GM12878 (cell line): ENCODE data around the gene ZER1. TPM values are rescaled to one million over a fixed set of nuclear protein-coding genes. Genes with fewer than 3 reads are reported as not detected.
A peak's percentile ranks its signal among the peaks of the same experiment; 100 is the strongest.

ENCODE experiments used
- BCLAF1 ChIP-seq: fragments of 450-650 bp; IDR thresholded peaks from 2 replicates; pipeline ENCODE4 v1.6.1; 2017; ENCODE audit warnings: antibody characterized with exemption, mild to moderate bottlenecking, moderate library complexity
- CBFB ChIP-seq: IDR thresholded peaks from 2 replicates; pipeline ENCODE4 v1.6.1; 2016; ENCODE audit warnings: antibody characterized with exemption, low read depth
- CBX3 ChIP-seq: fragments of 200-600 bp; sonication (generic); IDR thresholded peaks from 2 replicates; pipeline ENCODE4 v1.6.1; 2016; ENCODE audit warnings: low read depth, borderline replicate concordance
- CREB1 ChIP-seq: IDR thresholded peaks from 2 replicates; pipeline ENCODE4 v1.6.1; 2012; ENCODE audit warnings: low read depth, mild to moderate bottlenecking, inconsistent platforms
- EED ChIP-seq: sonication (generic); IDR thresholded peaks from 2 replicates; pipeline ENCODE4 v1.6.1; 2016; ENCODE audit warnings: antibody characterized with exemption, low read depth
- FOS ChIP-seq: IDR thresholded peaks from 3 replicates; pipeline ENCODE4 v1.6.1; 2011; ENCODE audit warnings: borderline replicate concordance; ENCODE audit not compliant: insufficient read length; ENCODE audit errors: extremely low read depth
- FOXM1 ChIP-seq: IDR thresholded peaks from 2 replicates; pipeline ENCODE4 v1.6.1; 2012; ENCODE audit warnings: low read depth, mild to moderate bottlenecking, inconsistent platforms, low read length, moderate library complexity
- HCFC1 ChIP-seq: fragments of 150-350 bp; IDR thresholded peaks from 2 replicates; pipeline ENCODE4 v1.6.1; 2014; ENCODE audit warnings: low read length
- HSF1 ChIP-seq: fragments of 150-350 bp; IDR thresholded peaks from 2 replicates; pipeline ENCODE4 v1.6.1; 2014; ENCODE audit warnings: mild to moderate bottlenecking, low read depth, low read length
- IKZF2 ChIP-seq, 2 experiments: fragments of 450-650 bp; IDR thresholded peaks; 2 replicates each; pipeline ENCODE4 v1.6.1; 2017; ENCODE audit warnings: mild to moderate bottlenecking in 2 of 2, moderate library complexity in 2 of 2
- KAT2A ChIP-seq: conservative IDR thresholded peaks from 2 replicates; pipeline ENCODE4 v1.6.1; 2011; ENCODE audit warnings: low read depth, low read length; ENCODE audit not compliant: control insufficient read depth
- MTA3 ChIP-seq: IDR thresholded peaks from 2 replicates; pipeline ENCODE4 v1.6.1; 2012; ENCODE audit warnings: low read length, inconsistent platforms, borderline replicate concordance
- NBN ChIP-seq: fragments of 450-650 bp; IDR thresholded peaks from 2 replicates; pipeline ENCODE4 v1.6.1; 2016
- RB1 ChIP-seq: fragments of 450-650 bp; formaldehyde crosslinking; IDR thresholded peaks from 2 replicates; pipeline ENCODE4 v1.6.1; 2017; ENCODE audit warnings: mild to moderate bottlenecking, borderline replicate concordance
- RBBP5 ChIP-seq: fragments of 200-600 bp; sonication (generic); conservative IDR thresholded peaks from 2 replicates; pipeline ENCODE4 v1.6.1; 2016
- RCOR1 ChIP-seq: conservative IDR thresholded peaks from 2 replicates; pipeline ENCODE4 v1.6.1; 2012; ENCODE audit warnings: low read depth, low read length, improper control_type of control experiment
- RFX5 ChIP-seq: IDR thresholded peaks from 2 replicates; pipeline ENCODE4 v1.6.1; 2011; ENCODE audit warnings: low read depth, low read length, improper control_type of control experiment
- SMARCA5 ChIP-seq: fragments of 450-650 bp; IDR thresholded peaks from 2 replicates; pipeline ENCODE4 v1.6.1; 2017; ENCODE audit warnings: mild to moderate bottlenecking
- STAT1 ChIP-seq: fragments of 450-650 bp; conservative IDR thresholded peaks from 2 replicates; pipeline ENCODE4 v1.6.1; 2014; ENCODE audit warnings: antibody characterized with exemption, mild to moderate bottlenecking
- SUZ12 ChIP-seq: fragments of 200-600 bp; sonication (generic); IDR thresholded peaks from one replicate; pipeline ENCODE4 v1.6.1; 2018; ENCODE audit warnings: antibody characterized with exemption, mild to moderate bottlenecking; ENCODE audit not compliant: unreplicated experiment
- ZNF207 ChIP-seq: fragments of 450-650 bp; IDR thresholded peaks from 2 replicates; pipeline ENCODE4 v1.6.1; 2014; ENCODE audit warnings: antibody characterized with exemption, mild to moderate bottlenecking, borderline replicate concordance
- ZNF384 ChIP-seq: IDR thresholded peaks from 2 replicates; pipeline ENCODE4 v1.6.1; 2012; ENCODE audit warnings: low read depth, mild to moderate bottlenecking, low read length, improper control_type of control experiment, borderline replicate concordance
- polyA plus RNA-seq, 11 experiments: library from polyadenylated mRNA; depleted of rRNA in 4 of 11; unstranded in 6 of 11; stranded (reverse) in 5 of 11; fragments of >200 nt; fragmentation: Nextera tagmentation in 4 of 11; fragmentation: Illumina TruSeq in 1 of 11; extraction: Ambion mirVana in 4 of 11; extraction: Trizol in 1 of 11; gene quantifications; 1 replicate in 1 of 11; 2 replicates in 10 of 11; pipeline versions ENCODE4 v1.2.1 to v1.2.3, GENCODE V29; 2011 to 2016; ENCODE audit warnings: inconsistent platforms in 2 of 11, missing spikeins in 2 of 11, low read depth in 1 of 11
- total RNA-seq, 4 experiments: library from RNA; depleted of rRNA in 3 of 4; stranded (reverse); fragments of >200 nt in 3 of 4; fragmentation: Illumina TruSeq in 1 of 4; extraction: Trizol in 1 of 4; gene quantifications; 2 replicates each; pipeline versions ENCODE4 v1.2.1 to v1.2.3, GENCODE V29; 2013 to 2021
- TF ChIP-seq, protein P1 (sequence below): fragments of 450-650 bp; IDR thresholded peaks from 2 replicates; pipeline ENCODE4 v1.6.1; 2016; ENCODE audit warnings: mild to moderate bottlenecking
- TF ChIP-seq, protein P2 (sequence below): IDR thresholded peaks from 2 replicates; pipeline ENCODE4 v1.6.1; 2011; ENCODE audit warnings: low read depth, mild to moderate bottlenecking, low read length, moderate library complexity, borderline replicate concordance; ENCODE audit errors: extremely low read depth

ZER1 gene
- total and polyA plus RNA-seq, 10 of the 15 experiments (the other 5 are each of a cell fraction or from before 2014, with no cell fraction given): 0.32 to 16.9 (median 7.9) TPM

GRCh38 chr9:128818099-128818838, 46.5 kb upstream of the ZER1 start, which contains the start of gene ENDOG (continued):
- TF ChIP-seq SUZ12 (no peak), HSF1 (no peak), FOXM1 (no peak), RB1 (peak; percentile 50; the same call in 1 of the 2 replicates), STAT1 (no peak), EED (no peak), RBBP5 (no peak), FOS (no peak), CREB1 (peak; percentile 85), RCOR1 (no peak), CBX3 (no peak), BCLAF1 (no peak), ZNF384 (peak; percentile 79), RFX5 (0 out of 2 replicates have a peak, but pooled peaks have one; percentile 19), SMARCA5 (peak; percentile 65; the same call in 1 of the 2 replicates), IKZF2 (IDR thresholded peaks at IDR 0.05) (no peak), ZNF207 (peak; percentile 94), NBN (peak; percentile 86), CBFB (no peak; the same call in 1 of the 2 replicates), MTA3 (no peak), KAT2A (no peak), HCFC1 (peak; percentile 26; the same call in 1 of the 2 replicates)
- TF ChIP-seq, protein P1, sequence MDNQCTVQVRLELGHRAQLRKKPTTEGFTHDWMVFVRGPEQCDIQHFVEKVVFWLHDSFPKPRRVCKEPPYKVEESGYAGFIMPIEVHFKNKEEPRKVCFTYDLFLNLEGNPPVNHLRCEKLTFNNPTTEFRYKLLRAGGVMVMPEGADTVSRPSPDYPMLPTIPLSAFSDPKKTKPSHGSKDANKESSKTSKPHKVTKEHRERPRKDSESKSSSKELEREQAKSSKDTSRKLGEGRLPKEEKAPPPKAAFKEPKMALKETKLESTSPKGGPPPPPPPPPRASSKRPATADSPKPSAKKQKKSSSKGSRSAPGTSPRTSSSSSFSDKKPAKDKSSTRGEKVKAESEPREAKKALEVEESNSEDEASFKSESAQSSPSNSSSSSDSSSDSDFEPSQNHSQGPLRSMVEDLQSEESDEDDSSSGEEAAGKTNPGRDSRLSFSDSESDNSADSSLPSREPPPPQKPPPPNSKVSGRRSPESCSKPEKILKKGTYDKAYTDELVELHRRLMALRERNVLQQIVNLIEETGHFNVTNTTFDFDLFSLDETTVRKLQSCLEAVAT: peak; percentile 98
- TF ChIP-seq, protein P2, sequence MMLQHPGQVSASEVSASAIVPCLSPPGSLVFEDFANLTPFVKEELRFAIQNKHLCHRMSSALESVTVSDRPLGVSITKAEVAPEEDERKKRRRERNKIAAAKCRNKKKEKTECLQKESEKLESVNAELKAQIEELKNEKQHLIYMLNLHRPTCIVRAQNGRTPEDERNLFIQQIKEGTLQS: peak; percentile 42; the same call in 1 of the 2 replicates
